Panc1 (cell line): ENCODE measurements around the gene VASP. TPM values are rescaled to one million over a fixed set of nuclear protein-coding genes. Genes with fewer than 3 reads are reported as not detected.

Experiments used
- ATAC-seq: fragments of 200-7000 bp; cut with Tn5 transposase; 2 replicates; pipeline ENCODE4 v1.9.1; 2020; ENCODE audit warnings: mild to moderate bottlenecking, moderate library complexity
- BruUV-seq: library from RNA; stranded (reverse); fragments of 400-500 nt; replicated peaks from 2 replicates; lab custom pipeline; 2021; lab: Mats Ljungman, UMichigan
- CTCF ChIA-PET: fragments of 300-600 bp; sonication (Branson Sonifier 250); formaldehyde crosslinking; loops from one replicate; lab custom pipeline; 2022; ENCODE audit warnings: antibody characterized with exemption; lab: Charles Lee
- POLR2A ChIA-PET: fragments of 300-600 bp; sonication (Branson Sonifier 250); formaldehyde crosslinking; loops from one replicate; lab custom pipeline; 2022; ENCODE audit warnings: antibody characterized with exemption; lab: Charles Lee
- DNase-seq: peaks from one replicate; pipeline ENCODE4 v3.0.0-alpha.2; 2010; ENCODE audit warnings: low read depth, low spot score
- H3K27ac ChIP-seq: 2 replicates; pipeline ENCODE4 v1.5.1; 2011; ENCODE audit warnings: mild to moderate bottlenecking, low read length, inconsistent platforms
- H3K27me3 ChIP-seq: fragments of 200-500 bp; sonication (Bioruptor generic); 2 replicates; pipeline ENCODE4 v1.6.0; 2014; ENCODE audit warnings: low read length, inconsistent platforms; ENCODE audit not compliant: control insufficient read depth, insufficient read depth
- H3K36me3 ChIP-seq: fragments of 200-500 bp; sonication (Bioruptor generic); 2 replicates; pipeline ENCODE4 v1.5.1; 2014; ENCODE audit warnings: inconsistent platforms, mild to moderate bottlenecking, low read length, moderate library complexity; ENCODE audit not compliant: control insufficient read depth, insufficient read depth
- H3K4me1 ChIP-seq: 2 replicates; pipeline ENCODE4 v1.5.1; 2011; ENCODE audit warnings: inconsistent platforms, mild to moderate bottlenecking, low read length, moderate library complexity; ENCODE audit not compliant: control insufficient read depth, insufficient read depth
- H3K4me3 ChIP-seq, 2 experiments: 2 replicates each; pipeline ENCODE4 v1.5.1; 2011 to 2012; ENCODE audit warnings: low read depth in 2 of 2, low read length in 2 of 2, mild to moderate bottlenecking in 2 of 2, inconsistent platforms in 1 of 2, moderate library complexity in 1 of 2
- H3K9me3 ChIP-seq: fragments of 200-500 bp; sonication (Bioruptor generic); 2 replicates; pipeline ENCODE4 v1.5.1; 2014; ENCODE audit warnings: low read depth, mild to moderate bottlenecking, inconsistent platforms, low read length, moderate library complexity; ENCODE audit not compliant: control insufficient read depth, insufficient read depth
- CTCF ChIP-seq: fragments of 450-650 bp; IDR thresholded peaks from 2 replicates; pipeline ENCODE4 v1.5.1; 2017; ENCODE audit warnings: mild to moderate bottlenecking
- POLR2AphosphoS5 ChIP-seq: IDR thresholded peaks from 2 replicates; pipeline ENCODE4 v1.6.1; 2012; ENCODE audit warnings: mild to moderate bottlenecking, low read depth, low read length, moderate library complexity
- SIN3A ChIP-seq: IDR thresholded peaks from 2 replicates; pipeline ENCODE4 v1.6.1; 2012; ENCODE audit warnings: low read depth, mild to moderate bottlenecking, low read length, moderate library complexity, borderline replicate concordance; ENCODE audit not compliant: insufficient read depth
- TCF7L2 ChIP-seq: IDR thresholded peaks from 2 replicates; pipeline ENCODE4 v1.6.1; 2011; ENCODE audit warnings: mild to moderate bottlenecking, low read depth, low read length, inconsistent platforms
- in situ Hi-C: cut with HindIII; loops from 2 replicates; pipeline ENCODE4 v1.10.0; 2016; ENCODE audit warnings: low sequenced_read_pairs, low pct_unique_long_range_greater_than_20kb
- intact Hi-C: fragments of 100-400 bp; cut with micrococcal nuclease; formaldehyde crosslinking; loops from one replicate; pipeline ENCODE4 v1.10.0; 2022; ENCODE audit not compliant: unreplicated experiment
- total RNA-seq: library from RNA; stranded (reverse); gene quantifications from one replicate; pipeline ENCODE4 v1.2.1, GENCODE V29; 2021; ENCODE audit not compliant: unreplicated experiment
- TF ChIP-seq, protein P1 (sequence below), 2 experiments: IDR thresholded peaks; 2 replicates each; pipeline ENCODE4 v1.6.1; 2011 to 2012; ENCODE audit warnings: low read depth in 2 of 2, control low read depth in 1 of 2, low read length in 1 of 2, mild to moderate bottlenecking in 1 of 2, moderate library complexity in 1 of 2; ENCODE audit not compliant: insufficient read depth in 1 of 2

Gene VASP
- total RNA-seq, 1 experiment from 2014 or later = 101 TPM

DNA sequence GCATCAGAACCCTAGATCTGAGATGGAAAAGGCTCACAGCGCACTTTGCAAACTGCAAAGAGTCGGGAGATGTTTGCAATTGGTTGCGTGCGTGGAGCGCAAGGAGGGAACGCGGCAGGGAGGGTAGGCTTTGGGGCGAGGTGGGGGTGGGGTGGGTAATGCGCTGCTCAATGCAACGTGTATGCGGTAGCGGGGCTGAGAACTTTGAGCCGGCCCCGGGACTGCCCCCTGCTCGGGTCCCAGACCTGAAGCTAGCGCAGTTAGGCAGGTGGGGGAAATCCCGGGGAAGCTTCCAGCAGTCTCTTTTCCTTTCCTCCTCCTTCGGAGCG is 38.5 kb upstream of the VASP start:
- in situ Hi-C loops = no loop called here
- intact Hi-C loops = no loop called here
- H3K4me1 ChIP-seq = peaks cover 4% of the 10 kb centered on the region; the same call in 1 of the 2 replicates
- no peak for TF ChIP-seq SIN3A
- no peak for TF ChIP-seq POLR2AphosphoS5
- TF ChIP-seq, protein P1, sequence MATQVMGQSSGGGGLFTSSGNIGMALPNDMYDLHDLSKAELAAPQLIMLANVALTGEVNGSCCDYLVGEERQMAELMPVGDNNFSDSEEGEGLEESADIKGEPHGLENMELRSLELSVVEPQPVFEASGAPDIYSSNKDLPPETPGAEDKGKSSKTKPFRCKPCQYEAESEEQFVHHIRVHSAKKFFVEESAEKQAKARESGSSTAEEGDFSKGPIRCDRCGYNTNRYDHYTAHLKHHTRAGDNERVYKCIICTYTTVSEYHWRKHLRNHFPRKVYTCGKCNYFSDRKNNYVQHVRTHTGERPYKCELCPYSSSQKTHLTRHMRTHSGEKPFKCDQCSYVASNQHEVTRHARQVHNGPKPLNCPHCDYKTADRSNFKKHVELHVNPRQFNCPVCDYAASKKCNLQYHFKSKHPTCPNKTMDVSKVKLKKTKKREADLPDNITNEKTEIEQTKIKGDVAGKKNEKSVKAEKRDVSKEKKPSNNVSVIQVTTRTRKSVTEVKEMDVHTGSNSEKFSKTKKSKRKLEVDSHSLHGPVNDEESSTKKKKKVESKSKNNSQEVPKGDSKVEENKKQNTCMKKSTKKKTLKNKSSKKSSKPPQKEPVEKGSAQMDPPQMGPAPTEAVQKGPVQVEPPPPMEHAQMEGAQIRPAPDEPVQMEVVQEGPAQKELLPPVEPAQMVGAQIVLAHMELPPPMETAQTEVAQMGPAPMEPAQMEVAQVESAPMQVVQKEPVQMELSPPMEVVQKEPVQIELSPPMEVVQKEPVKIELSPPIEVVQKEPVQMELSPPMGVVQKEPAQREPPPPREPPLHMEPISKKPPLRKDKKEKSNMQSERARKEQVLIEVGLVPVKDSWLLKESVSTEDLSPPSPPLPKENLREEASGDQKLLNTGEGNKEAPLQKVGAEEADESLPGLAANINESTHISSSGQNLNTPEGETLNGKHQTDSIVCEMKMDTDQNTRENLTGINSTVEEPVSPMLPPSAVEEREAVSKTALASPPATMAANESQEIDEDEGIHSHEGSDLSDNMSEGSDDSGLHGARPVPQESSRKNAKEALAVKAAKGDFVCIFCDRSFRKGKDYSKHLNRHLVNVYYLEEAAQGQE (IDR thresholded peaks at IDR 0.05; ENCODE audit: insufficient read depth in 1 of 2, low read depth in 2 of 2, low read length in 1 of 2) = no peak
- no peak for TF ChIP-seq CTCF
- TF ChIP-seq TCF7L2 = no peak
- H3K4me3 ChIP-seq = peak overlapping the region; percentile 75 to 84
- BruUV-seq = no TSS peak
- H3K36me3 ChIP-seq = no peaks in the 10 kb centered on the region; the same call in 1 of the 2 replicates
- no peaks in the 10 kb centered on the region for H3K27me3 ChIP-seq
- no peak overlapping the region for H3K27ac ChIP-seq
- DNase-seq = no peak
- no peaks in the 10 kb centered on the region for H3K9me3 ChIP-seq
- ATAC-seq = peak; percentile 14
- POLR2A ChIA-PET = interaction anchor here (0.6 to 0.9 kb wide), 3 partner anchors 14 to 37 kb away, joined by 4 to 6 read pairs (median 4); no protein-coding TSS in a partner anchor
- CTCF ChIA-PET = interaction anchor here (0.6 to 0.9 kb wide), 2 partner anchors 29 to 302 kb away, joined by 4 to 13 read pairs; no protein-coding TSS in a partner anchor

GRCh38 chr19:45469132-45469944 is 37.9 kb upstream of the VASP start:
- BruUV-seq = no TSS peak
- ChIA-PET POLR2A (interaction anchor here (0.6 kb wide), 1 partner anchor 14 kb away, joined by 6 read pairs; no protein-coding TSS in a partner anchor), CTCF (interaction anchor here (0.6 to 0.9 kb wide), 2 partner anchors 30 to 303 kb away, joined by 4 to 13 read pairs; no protein-coding TSS in a partner anchor)
- TF ChIP-seq TCF7L2 (no peak), SIN3A (peak; percentile 90; the same call in 1 of the 2 replicates)
- TF ChIP-seq, protein P1 (IDR thresholded peaks at IDR 0.05; ENCODE audit: insufficient read depth in 1 of 2, low read depth in 2 of 2, low read length in 1 of 2) = no peak
- peak overlapping the region; percentile 59; the same call in 1 of the 2 replicates for H3K27ac ChIP-seq
- in situ Hi-C loops = no loop called here
- peaks cover 4% of the 10 kb centered on the region; the same call in 1 of the 2 replicates for H3K4me1 ChIP-seq
- H3K9me3 ChIP-seq = no peaks in the 10 kb centered on the region
- ATAC-seq (peak; percentile 83), DNase-seq (no peak)
- H3K4me3 ChIP-seq = peak overlapping the region; percentile 75 to 84
- H3K36me3 ChIP-seq = no peaks in the 10 kb centered on the region; the same call in 1 of the 2 replicates
- intact Hi-C loops = no loop called here
- H3K27me3 ChIP-seq = no peaks in the 10 kb centered on the region
